Choroid plexus epithelial cell (primary cell): ENCODE results near the gene GNAI2.
"Not testable (repeated sequence)": the region's sequence is repeated elsewhere in the genome, so short reads cannot be mapped to it uniquely, and the experiment has no call there.

Source experiments
- DNase-seq: peaks from one replicate; pipeline ENCODE4 v3.0.0-alpha.2; 2010; ENCODE audit warnings: low read depth
- H3K4me3 ChIP-seq: 2 replicates; pipeline ENCODE4 v1.5.1; 2011; ENCODE audit warnings: low read depth, mild to moderate bottlenecking, control low read depth, low read length, moderate library complexity
- TF ChIP-seq, protein P1 (sequence below): conservative IDR thresholded peaks from 2 replicates; pipeline ENCODE4 v1.5.1; 2011; ENCODE audit warnings: low read depth, mild to moderate bottlenecking, control low read depth, inconsistent platforms, low read length, moderate library complexity

GNAI2 gene

DNA sequence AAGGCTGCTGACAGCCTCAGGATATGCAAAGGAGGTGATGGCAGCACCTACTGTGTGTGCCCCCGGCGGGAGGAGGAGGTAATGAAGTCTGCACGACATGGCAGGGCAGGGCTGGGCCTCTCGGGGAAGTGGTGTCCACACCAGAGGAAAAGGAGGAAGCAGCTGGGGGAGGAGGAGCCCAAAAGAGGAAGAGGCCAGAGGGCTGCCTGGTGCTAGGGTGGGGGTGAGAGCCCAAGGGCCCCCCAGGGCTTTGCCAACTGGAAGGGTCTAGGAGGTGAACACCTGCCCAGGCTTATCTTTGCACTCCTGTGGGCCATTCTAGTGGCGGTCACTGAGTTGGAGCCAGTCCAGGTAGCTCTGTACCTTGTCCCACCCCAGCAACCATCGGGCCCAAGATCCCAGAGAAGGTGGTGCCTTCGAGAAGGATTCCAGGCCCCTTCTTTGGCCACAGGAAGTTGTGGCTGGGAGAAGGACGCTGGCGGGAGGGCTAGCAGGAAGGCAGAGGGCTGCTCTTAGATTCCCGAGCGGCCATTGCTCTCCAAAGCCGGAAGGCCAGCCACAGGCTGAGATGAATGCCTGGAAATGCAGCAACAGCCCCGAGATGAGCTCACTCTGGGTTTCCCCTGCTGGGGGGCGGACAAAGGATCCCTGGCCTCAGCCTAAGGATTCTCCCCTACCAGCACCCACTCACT, 7.0 kb downstream of the GNAI2 start:
- peak; percentile 86 for DNase-seq
- H3K4me3 ChIP-seq, result peak overlapping the region; percentile 2
- TF ChIP-seq, protein P1, sequence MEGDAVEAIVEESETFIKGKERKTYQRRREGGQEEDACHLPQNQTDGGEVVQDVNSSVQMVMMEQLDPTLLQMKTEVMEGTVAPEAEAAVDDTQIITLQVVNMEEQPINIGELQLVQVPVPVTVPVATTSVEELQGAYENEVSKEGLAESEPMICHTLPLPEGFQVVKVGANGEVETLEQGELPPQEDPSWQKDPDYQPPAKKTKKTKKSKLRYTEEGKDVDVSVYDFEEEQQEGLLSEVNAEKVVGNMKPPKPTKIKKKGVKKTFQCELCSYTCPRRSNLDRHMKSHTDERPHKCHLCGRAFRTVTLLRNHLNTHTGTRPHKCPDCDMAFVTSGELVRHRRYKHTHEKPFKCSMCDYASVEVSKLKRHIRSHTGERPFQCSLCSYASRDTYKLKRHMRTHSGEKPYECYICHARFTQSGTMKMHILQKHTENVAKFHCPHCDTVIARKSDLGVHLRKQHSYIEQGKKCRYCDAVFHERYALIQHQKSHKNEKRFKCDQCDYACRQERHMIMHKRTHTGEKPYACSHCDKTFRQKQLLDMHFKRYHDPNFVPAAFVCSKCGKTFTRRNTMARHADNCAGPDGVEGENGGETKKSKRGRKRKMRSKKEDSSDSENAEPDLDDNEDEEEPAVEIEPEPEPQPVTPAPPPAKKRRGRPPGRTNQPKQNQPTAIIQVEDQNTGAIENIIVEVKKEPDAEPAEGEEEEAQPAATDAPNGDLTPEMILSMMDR, result no peak

DNA sequence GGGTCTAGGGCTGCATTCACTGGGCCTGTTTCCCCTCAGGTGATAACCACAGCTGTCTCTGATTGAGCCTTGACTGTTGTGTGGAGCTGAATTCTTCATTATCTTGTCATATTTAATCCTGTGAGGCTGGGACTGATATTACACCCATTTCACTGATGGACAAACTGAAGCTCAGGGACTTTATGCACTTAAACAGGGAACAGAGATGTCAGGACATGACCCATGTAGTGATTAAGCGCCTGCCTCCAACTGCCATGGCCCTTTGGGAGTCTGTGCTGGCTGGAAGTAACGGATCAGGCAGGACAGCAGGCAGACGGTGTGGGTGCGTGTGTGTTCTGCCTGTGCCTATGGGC, 7.5 kb downstream of the GNAI2 start:
- TF ChIP-seq, protein P1, result no peak
- H3K4me3 ChIP-seq, result peak overlapping the region; percentile 8
- no peak for DNase-seq

DNA sequence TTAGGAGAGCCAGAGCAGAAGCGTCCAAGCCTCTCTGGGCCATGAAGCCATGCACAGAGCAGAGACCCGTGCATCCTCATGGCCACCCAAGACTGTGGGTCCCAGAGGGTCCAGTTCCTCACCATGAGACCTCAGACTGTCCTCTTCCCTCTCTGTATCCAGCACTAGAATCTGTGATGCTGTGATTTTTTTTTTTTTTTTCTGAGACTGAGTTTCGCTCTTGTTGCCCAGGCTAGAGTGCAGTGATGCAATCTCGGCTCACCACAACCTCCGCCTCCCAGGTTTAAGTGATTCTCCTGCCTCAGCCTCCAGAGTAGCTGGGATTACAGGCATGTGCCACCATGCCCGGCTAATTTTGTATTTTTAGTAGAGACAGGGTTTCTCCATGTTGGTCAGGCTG, 8.8 kb downstream of the GNAI2 start:
- not testable (repeated sequence) for H3K4me3 ChIP-seq

DNA sequence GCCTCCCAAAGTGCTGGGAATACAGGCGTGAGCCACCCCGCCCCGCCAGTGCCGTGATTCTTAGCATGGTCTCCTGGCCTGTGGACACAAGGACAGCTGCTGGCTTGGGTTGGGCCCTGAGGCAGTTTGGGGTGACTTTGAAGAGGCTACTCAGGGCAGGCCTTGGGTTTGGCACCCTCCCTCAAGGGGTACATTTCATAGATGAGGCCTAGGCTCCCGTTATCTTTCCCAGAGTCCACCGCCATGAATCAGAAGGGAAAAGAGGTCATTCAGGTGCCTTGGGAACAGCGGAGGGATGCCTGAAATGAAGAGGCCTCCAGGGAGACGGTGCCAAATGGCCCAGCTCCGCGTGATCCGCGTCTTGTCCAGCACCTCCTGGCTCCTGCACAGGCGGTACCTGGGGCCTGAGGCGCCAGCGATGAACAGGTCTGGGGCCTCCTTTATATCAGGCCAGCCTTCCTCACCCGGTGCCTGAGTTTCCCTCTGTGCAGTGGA, 9.3 kb downstream of the GNAI2 start:
- TF ChIP-seq, protein P1, result no peak
- no peak for DNase-seq
- no peak overlapping the region for H3K4me3 ChIP-seq

More for the DNA sequence above, 8.8 kb downstream of the GNAI2 start:
- not testable (repeated sequence) for DNase-seq

DNA sequence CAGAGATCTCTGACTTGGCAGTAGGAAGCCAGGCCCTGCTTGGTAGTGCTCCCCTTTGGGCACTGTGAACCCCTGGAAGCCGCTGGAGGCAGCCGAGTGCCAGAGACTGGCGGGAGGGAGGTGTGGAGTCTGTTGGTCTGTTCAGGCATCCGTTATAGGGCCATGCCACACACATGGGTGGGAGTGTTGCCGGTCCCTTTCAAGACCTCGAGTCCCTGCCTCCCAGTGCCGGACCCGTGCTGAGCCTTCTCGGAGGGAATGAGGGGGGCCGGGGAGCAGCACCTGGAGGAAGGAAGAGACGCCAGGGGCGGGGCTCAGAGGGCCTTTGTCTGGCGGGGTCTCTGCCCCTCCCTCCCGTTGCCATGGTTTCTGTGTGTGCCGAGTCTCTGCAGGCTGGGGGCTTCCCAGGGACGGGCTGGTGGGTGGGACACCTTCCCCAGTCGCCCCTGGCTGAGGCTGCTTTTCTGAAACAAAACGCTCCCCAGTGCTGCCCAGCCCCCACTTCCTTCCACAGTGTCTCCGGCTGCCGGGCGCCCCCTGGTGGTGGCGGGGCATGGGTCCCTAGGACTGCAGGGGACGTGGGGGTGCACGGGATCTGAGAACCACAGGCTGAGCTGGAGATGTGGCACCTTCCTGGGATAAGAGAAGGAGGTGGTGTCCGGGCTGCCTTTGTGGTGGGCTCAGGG, 10.0 kb downstream of the GNAI2 start:
- TF ChIP-seq, protein P1, result peak; percentile 96
- peak; percentile 90 for DNase-seq
- peak overlapping the region; percentile 50 for H3K4me3 ChIP-seq

DNA sequence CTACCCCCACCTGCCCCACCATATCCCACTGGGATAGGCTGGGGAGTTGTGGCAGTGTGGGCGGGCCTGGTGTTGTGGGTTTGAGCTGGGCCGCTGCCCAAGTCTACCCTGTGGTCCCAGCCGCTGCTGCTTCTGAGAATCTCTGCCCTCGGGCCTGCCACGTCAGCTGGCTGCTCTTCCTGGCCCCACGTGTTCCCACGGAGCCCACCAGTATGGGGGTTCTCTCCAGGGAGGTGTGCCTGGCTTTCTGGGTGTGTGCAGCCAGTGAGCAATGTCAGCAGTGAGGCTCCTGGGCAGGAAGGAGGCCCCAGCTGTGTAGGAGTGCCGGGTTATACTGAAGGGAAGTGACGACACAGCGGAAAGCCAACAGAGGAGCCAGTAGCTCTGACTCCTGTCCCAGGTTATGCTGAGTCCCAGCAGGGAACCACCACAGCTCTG, 10.5 kb downstream of the GNAI2 start:
- TF ChIP-seq, protein P1, result no peak
- peak; percentile 98 for DNase-seq
- peak overlapping the region; percentile 50 for H3K4me3 ChIP-seq

DNA sequence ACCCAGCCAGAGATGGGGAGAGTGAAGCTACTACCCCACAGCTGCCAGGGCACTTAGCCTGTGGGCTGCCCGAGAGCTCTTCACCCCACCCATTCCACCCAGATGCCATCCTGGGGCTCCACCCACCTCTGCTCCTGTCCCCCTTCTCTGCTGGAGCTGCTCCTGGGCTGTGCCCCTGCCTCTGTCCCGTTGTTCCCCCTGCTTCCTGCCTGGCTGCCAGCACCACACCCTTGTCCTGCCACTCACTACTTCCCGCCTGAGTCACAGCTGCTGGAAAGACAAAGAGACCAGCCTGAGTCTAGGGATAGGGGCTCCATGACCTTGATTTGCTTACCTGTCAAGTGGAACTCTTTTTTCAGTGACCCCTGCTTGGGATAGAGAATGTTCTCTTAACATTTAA, 12.4 kb downstream of the GNAI2 start:
- no peak overlapping the region for H3K4me3 ChIP-seq
- no peak for DNase-seq

More for the DNA sequence above, 12.4 kb downstream of the GNAI2 start:
- TF ChIP-seq, protein P1, result no peak
